Measurements from ENCODE around the gene CFD.
A peak's percentile ranks its signal among the peaks of the same experiment; 100 is the strongest.

CFD gene

GRCh38 chr19:892894-893689 lies 33.6 kb downstream of the CFD start, which contains the start of the genes MED16 and RNU6-9:
TSS of gene MED16 (minus strand) at chr19:893187. CDS start at chr19:891131, 2,056 bp downstream.
TSS of gene RNU6-9 (plus strand) at chr19:893484.
- TF ChIP-seq CTCF (IDR thresholded peaks at IDR 0.05; ENCODE audit: low read depth, low read length, missing control alignments): no peak
- in situ Hi-C loops (cut with HindIII; ENCODE audit: low pct_ligation_motif_present, low sequenced_read_pairs): no loop called here
- peak within 1 kb of the TSS; percentile 94 for H3K27ac ChIP-seq
- peak within 1 kb of the TSS; percentile 79 for H3K4me3 ChIP-seq (ENCODE audit: low read depth, low read length)
- peaks cover 28% of the 10 kb centered on the region for H3K36me3 ChIP-seq (replicated peaks)
- DNase-seq: peak; percentile 84
- no peaks in the 10 kb centered on the region for H3K27me3 ChIP-seq (replicated peaks)

- DNase-seq: no peak
- peaks cover 24% of the 10 kb centered on the region for H3K36me3 ChIP-seq (replicated peaks)
Observed at GRCh38 chr19:896434-896833, 37.0 kb downstream of the CFD start.

GRCh38 chr19:896999-897398 lies 37.5 kb downstream of the CFD start:
- no peak overlapping the region for H3K4me3 ChIP-seq (ENCODE audit: low read depth, low read length)
- no peak overlapping the region for H3K27ac ChIP-seq
- peaks cover 27% of the 10 kb centered on the region for H3K36me3 ChIP-seq (replicated peaks)
- DNase-seq: no peak
- in situ Hi-C loops (cut with HindIII; ENCODE audit: low pct_ligation_motif_present, low sequenced_read_pairs): no loop called here
- TF ChIP-seq CTCF (IDR thresholded peaks at IDR 0.05; ENCODE audit: low read depth, low read length, missing control alignments): no peak
- no peaks in the 10 kb centered on the region for H3K27me3 ChIP-seq (replicated peaks)

More at GRCh38 chr19:896434-896833, 37.0 kb downstream of the CFD start:
- in situ Hi-C loops (cut with HindIII; ENCODE audit: low pct_ligation_motif_present, low sequenced_read_pairs): no loop called here
- no peaks in the 10 kb centered on the region for H3K27me3 ChIP-seq (replicated peaks)
- no peak overlapping the region for H3K4me3 ChIP-seq (ENCODE audit: low read depth, low read length)
- H3K27ac ChIP-seq: no peak overlapping the region
- TF ChIP-seq CTCF (IDR thresholded peaks at IDR 0.05; ENCODE audit: low read depth, low read length, missing control alignments): no peak

GRCh38 chr19:897442-898039 lies 38.1 kb downstream of the CFD start:
- peak; percentile 43 for TF ChIP-seq CTCF (IDR thresholded peaks at IDR 0.05; ENCODE audit: low read depth, low read length, missing control alignments)
- DNase-seq: no peak
- no peak overlapping the region for H3K27ac ChIP-seq
- no peak overlapping the region for H3K4me3 ChIP-seq (ENCODE audit: low read depth, low read length)
- in situ Hi-C loops (cut with HindIII; ENCODE audit: low pct_ligation_motif_present, low sequenced_read_pairs): no loop called here
- H3K27me3 ChIP-seq (replicated peaks): no peaks in the 10 kb centered on the region
- peaks cover 27% of the 10 kb centered on the region for H3K36me3 ChIP-seq (replicated peaks)

GRCh38 chr19:898663-899062 lies 39.2 kb downstream of the CFD start:
- H3K4me3 ChIP-seq (ENCODE audit: low read depth, low read length): no peak overlapping the region
- no peak overlapping the region for H3K27ac ChIP-seq
- H3K27me3 ChIP-seq (replicated peaks): no peaks in the 10 kb centered on the region
- no peak for DNase-seq
- TF ChIP-seq CTCF (IDR thresholded peaks at IDR 0.05; ENCODE audit: low read depth, low read length, missing control alignments): no peak
- peaks cover 27% of the 10 kb centered on the region for H3K36me3 ChIP-seq (replicated peaks)
- in situ Hi-C loops (cut with HindIII; ENCODE audit: low pct_ligation_motif_present, low sequenced_read_pairs): no loop called here

Measured in brain microvascular endothelial cell (primary cell).